Measurements from ENCODE around the gene PAGE4. TPM values are rescaled to one million over a fixed set of nuclear protein-coding genes. Genes with fewer than 3 reads are reported as not detected.

Gene PAGE4
- total and polyA plus RNA-seq, 4 donors: not detected

GRCh38 chrX:49848275-49848674 lies 19.2 kb downstream of the PAGE4 start:
- H3K36me3 ChIP-seq (ENCODE audit: control insufficient read depth in 4 of 4, insufficient read depth in 4 of 4, low read length in 4 of 4): no peaks in the 10 kb centered on the region
- no peak for ATAC-seq (ENCODE audit: insufficient read depth, low FRiP score)
- no peak for TF ChIP-seq CTCF (IDR thresholded peaks at IDR 0.05; ENCODE audit: control extremely low read depth, extremely low read depth)
- no peak for DNase-seq
- no peak overlapping the region for H3K27ac ChIP-seq (ENCODE audit: low read depth in 1 of 2, low read length in 1 of 2)
- peaks cover 0 to 15% (median 0%) of the 10 kb centered on the region in 5 donors for H3K4me1 ChIP-seq (ENCODE audit: control insufficient read depth in 5 of 5, insufficient read depth in 5 of 5, low read length in 5 of 5)
- H3K9ac ChIP-seq (ENCODE audit: insufficient read depth in 1 of 2, low read length in 2 of 2): no peak overlapping the region
- no peak overlapping the region for H3K4me3 ChIP-seq
- no peaks in the 10 kb centered on the region for H3K9me3 ChIP-seq (ENCODE audit: control insufficient read depth in 4 of 4, insufficient read depth in 3 of 4, low read length in 3 of 4)
- H3K27me3 ChIP-seq (ENCODE audit: control insufficient read depth in 3 of 3, insufficient read depth in 3 of 3, low read length in 2 of 3): peaks cover 0 to 7% (median 0%) of the 10 kb centered on the region in 3 donors
- 70 to 96% methylated on average over 3 of the region's 3 CpGs for WGBS, 2 donors

GRCh38 chrX:49850028-49850427 lies 20.9 kb downstream of the PAGE4 start:
- peaks cover 0 to 13% (median 0%) of the 10 kb centered on the region in 3 donors for H3K27me3 ChIP-seq (ENCODE audit: control insufficient read depth in 3 of 3, insufficient read depth in 3 of 3, low read length in 2 of 3)
- no peaks in the 10 kb centered on the region for H3K9me3 ChIP-seq (ENCODE audit: control insufficient read depth in 4 of 4, insufficient read depth in 3 of 4, low read length in 3 of 4)
- 21 to 35% methylated on average over 1 of the region's 1 CpG for WGBS, 2 donors

GRCh38 chrX:49853661-49854060 lies 24.6 kb downstream of the PAGE4 start:
- Histone ChIP-seq H3K27me3 (ENCODE audit: control insufficient read depth in 3 of 3, insufficient read depth in 3 of 3, low read length in 2 of 3) (peaks cover 0 to 15% (median 5%) of the 10 kb centered on the region in 3 donors), H3K9me3 (ENCODE audit: control insufficient read depth in 4 of 4, insufficient read depth in 3 of 4, low read length in 3 of 4) (peaks cover 0 to 2% (median 0%) of the 10 kb centered on the region in 4 donors), H3K36me3 (ENCODE audit: control insufficient read depth in 4 of 4, insufficient read depth in 4 of 4, low read length in 4 of 4) (no peaks in the 10 kb centered on the region), H3K27ac (ENCODE audit: low read depth in 1 of 2, low read length in 1 of 2) (no peak overlapping the region), H3K4me3 (no peak overlapping the region), H3K9ac (ENCODE audit: insufficient read depth in 1 of 2, low read length in 2 of 2) (no peak overlapping the region), H3K4me1 (ENCODE audit: control insufficient read depth in 5 of 5, insufficient read depth in 5 of 5, low read length in 5 of 5) (no peaks in the 10 kb centered on the region)
- ATAC-seq (ENCODE audit: insufficient read depth, low FRiP score) (no peak), DNase-seq (no peak)
- 77 to 100% methylated on average over 6 of the region's 6 CpGs for WGBS, 2 donors
- TF ChIP-seq CTCF (IDR thresholded peaks at IDR 0.05; ENCODE audit: control extremely low read depth, extremely low read depth): no peak

More at GRCh38 chrX:49850028-49850427, 20.9 kb downstream of the PAGE4 start:
- DNase-seq (no peak), ATAC-seq (ENCODE audit: insufficient read depth, low FRiP score) (no peak)
- TF ChIP-seq CTCF (IDR thresholded peaks at IDR 0.05; ENCODE audit: control extremely low read depth, extremely low read depth): no peak
- Histone ChIP-seq H3K4me3 (no peak overlapping the region), H3K4me1 (ENCODE audit: control insufficient read depth in 5 of 5, insufficient read depth in 5 of 5, low read length in 5 of 5) (peaks cover 0 to 7% (median 0%) of the 10 kb centered on the region in 5 donors), H3K36me3 (ENCODE audit: control insufficient read depth in 4 of 4, insufficient read depth in 4 of 4, low read length in 4 of 4) (no peaks in the 10 kb centered on the region), H3K9ac (ENCODE audit: insufficient read depth in 1 of 2, low read length in 2 of 2) (no peak overlapping the region), H3K27ac (ENCODE audit: low read depth in 1 of 2, low read length in 1 of 2) (no peak overlapping the region)

GRCh38 chrX:49856819-49857218 lies 27.7 kb downstream of the PAGE4 start:
- H3K27ac ChIP-seq (ENCODE audit: low read depth in 1 of 2, low read length in 1 of 2): no peak overlapping the region
- H3K4me3 ChIP-seq: no peak overlapping the region
- H3K36me3 ChIP-seq (ENCODE audit: control insufficient read depth in 4 of 4, insufficient read depth in 4 of 4, low read length in 4 of 4): no peaks in the 10 kb centered on the region
- H3K4me1 ChIP-seq (ENCODE audit: control insufficient read depth in 5 of 5, insufficient read depth in 5 of 5, low read length in 5 of 5): no peaks in the 10 kb centered on the region
- peaks cover 0 to 13% (median 5%) of the 10 kb centered on the region in 3 donors for H3K27me3 ChIP-seq (ENCODE audit: control insufficient read depth in 3 of 3, insufficient read depth in 3 of 3, low read length in 2 of 3)
- TF ChIP-seq CTCF (IDR thresholded peaks at IDR 0.05; ENCODE audit: control extremely low read depth, extremely low read depth): no peak
- no peak overlapping the region for H3K9ac ChIP-seq (ENCODE audit: insufficient read depth in 1 of 2, low read length in 2 of 2)
- DNase-seq (no peak), ATAC-seq (ENCODE audit: insufficient read depth, low FRiP score) (no peak)
- 67 to 78% methylated on average over 2 of the region's 2 CpGs for WGBS, 2 donors
- H3K9me3 ChIP-seq (ENCODE audit: control insufficient read depth in 4 of 4, insufficient read depth in 3 of 4, low read length in 3 of 4): peaks cover 0 to 2% (median 0%) of the 10 kb centered on the region in 4 donors

All from lung (tissue), 12 donors.